22Rv1 (cell line): ENCODE measurements around the gene NCF2.
A peak's percentile ranks its signal among the peaks of the same experiment; 100 is the strongest.

Source experiments
- H3K27ac ChIP-seq: fragments of 450-650 bp; 2 replicates; pipeline ENCODE4 v1.5.1; 2017
- CTCF ChIP-seq: fragments of 450-650 bp; IDR thresholded peaks from 2 replicates; pipeline ENCODE4 v1.5.1; 2017; ENCODE audit warnings: mild to moderate bottlenecking
- ZFX ChIP-seq: fragments of 450-650 bp; IDR thresholded peaks from 2 replicates; pipeline ENCODE4 v1.6.1; 2017; ENCODE audit warnings: antibody characterized with exemption, borderline replicate concordance

NCF2 gene

GRCh38 chr1:183590244-183591191 is at the start of gene NCF2:
Gene NCF2 (minus strand): TSS chr1:183590459. CDS start chr1:183590329, 130 bp downstream.
- no peak within 1 kb of the TSS for H3K27ac ChIP-seq
- TF ChIP-seq CTCF (no peak), ZFX (no peak)

- no peak for TF ChIP-seq CTCF
- no peak for TF ChIP-seq ZFX
- H3K27ac ChIP-seq, result no peak overlapping the region
Measured at GRCh38 chr1:183638649-183639387, 48.6 kb upstream of the NCF2 start.

- TF ChIP-seq CTCF (no peak), ZFX (no peak)
- H3K27ac ChIP-seq, result no peak overlapping the region
Measured at GRCh38 chr1:183636783-183637182, 46.5 kb upstream of the NCF2 start.

- no peak for TF ChIP-seq ZFX
Measured at GRCh38 chr1:183636334-183636682, 46.0 kb upstream of the NCF2 start.

GRCh38 chr1:183635606-183636333 is 45.5 kb upstream of the NCF2 start, which contains the start of gene ARPC5:
Gene ARPC5 (minus strand): TSS chr1:183635783. CDS start chr1:183635659, 124 bp downstream.
- H3K27ac ChIP-seq, result peak within 1 kb of the TSS; percentile 89
- TF ChIP-seq ZFX (no peak), CTCF (no peak)

More at GRCh38 chr1:183636334-183636682, 46.0 kb upstream of the NCF2 start:
- H3K27ac ChIP-seq, result peak overlapping the region; percentile 89; the same call in 1 of the 2 replicates

- no peak for TF ChIP-seq ZFX
- TF ChIP-seq CTCF, result no peak
- H3K27ac ChIP-seq, result peak overlapping the region; percentile 89
Measured at GRCh38 chr1:183635099-183635605, 44.9 kb upstream of the NCF2 start.
